K562 (cell line): ENCODE data around the gene CDK1. TPM values are rescaled to one million over a fixed set of nuclear protein-coding genes. Genes with fewer than 3 reads are reported as not detected.

ENCODE experiments used
- CHD4 ChIP-seq: fragments of 200-600 bp; sonication (generic); IDR thresholded peaks from 3 replicates; pipeline ENCODE4 v1.6.1; 2012; ENCODE audit warnings: low read depth, mild to moderate bottlenecking, mixed read lengths, low read length, inconsistent platforms; ENCODE audit not compliant: insufficient read depth, insufficient replicate concordance, poor library complexity, severe bottlenecking
- DPF2 ChIP-seq: fragments of 450-650 bp; IDR thresholded peaks from 2 replicates; pipeline ENCODE4 v1.6.1; 2016
- ETV5 ChIP-seq: sonication (generic); formaldehyde crosslinking; IDR thresholded peaks from 2 replicates; pipeline ENCODE4 v1.4.0; 2020; ENCODE audit warnings: low read depth, mild to moderate bottlenecking, missing genetic modification reagents
- JUN ChIP-seq, 2 experiments: sonication (generic) in 1 of 2; formaldehyde crosslinking in 1 of 2; IDR thresholded peaks; 2 replicates each; pipeline versions ENCODE4 v1.6.1 to v1.8.0; 2012 to 2022; ENCODE audit warnings: borderline replicate concordance in 2 of 2, mild to moderate bottlenecking in 2 of 2, improper control_type of control experiment in 1 of 2, low read depth in 1 of 2, low read length in 1 of 2, missing genetic modification reagents in 1 of 2
- JUNB ChIP-seq: fragments of 450-650 bp; formaldehyde crosslinking; conservative IDR thresholded peaks from 2 replicates; pipeline ENCODE4 v1.4.0; 2020; ENCODE audit warnings: mild to moderate bottlenecking
- NCOA1 ChIP-seq: fragments of 450-650 bp; IDR thresholded peaks from 2 replicates; pipeline ENCODE4 v1.6.1; 2016; ENCODE audit warnings: low read depth
- NR2C2 ChIP-seq, 2 experiments: fragments of 200-800 bp in 1 of 2; sonication (Bioruptor generic) in 1 of 2; sonication (generic) in 1 of 2; formaldehyde crosslinking in 1 of 2; IDR thresholded peaks; 2 replicates each; pipeline versions ENCODE4 v1.6.1 to v1.8.0; 2016 to 2022; ENCODE audit warnings: mild to moderate bottlenecking in 1 of 2, missing compliant biosample characterization in 1 of 2, missing genetic modification characterization in 1 of 2, missing genetic modification reagents in 1 of 2
- ZNF584 ChIP-seq: fragments of 200-800 bp; sonication (Bioruptor generic); IDR thresholded peaks from 2 replicates; pipeline ENCODE4 v1.6.1; 2016; ENCODE audit warnings: low read depth, mild to moderate bottlenecking, missing genetic modification characterization, missing compliant biosample characterization
- ZSCAN29 ChIP-seq: fragments of 450-650 bp; IDR thresholded peaks from 2 replicates; pipeline ENCODE4 v1.6.1; 2017
- polyA plus RNA-seq, 8 experiments: library from polyadenylated mRNA; depleted of rRNA in 4 of 8; stranded (reverse) in 5 of 8; unstranded in 3 of 8; fragments of >200 nt; fragmentation: Nextera tagmentation in 2 of 8; fragmentation: Illumina TruSeq in 1 of 8; extraction: Ambion mirVana in 2 of 8; extraction: Trizol in 1 of 8; gene quantifications; 2 replicates each; pipeline versions ENCODE4 v1.2.1 to v1.2.3, GENCODE V29; 2011 to 2014; ENCODE audit warnings: inconsistent platforms in 1 of 8, missing spikeins in 1 of 8
- total RNA-seq, 7 experiments: library from RNA; depleted of rRNA in 6 of 7; stranded (reverse); fragments of >200 nt in 6 of 7; fragmentation: Illumina TruSeq in 2 of 7; extraction: Trizol in 2 of 7; gene quantifications; 2 replicates each; pipeline versions ENCODE4 v1.2.1 to v1.2.3, GENCODE V29; 2011 to 2021; ENCODE audit warnings: low replicate concordance in 1 of 7
- TF ChIP-seq, protein P1 (sequence below): fragments of 450-650 bp; IDR thresholded peaks from 2 replicates; pipeline ENCODE4 v1.6.1; 2016; ENCODE audit warnings: borderline replicate concordance
- TF ChIP-seq, protein P2 (sequence below): fragments of 250-450 bp; sonication (Bioruptor Pico); IDR thresholded peaks from 2 replicates; pipeline ENCODE4 v1.5.0; 2021
- TF ChIP-seq, protein P3 (sequence below): fragments of 200-600 bp; sonication (generic); IDR thresholded peaks from one replicate; pipeline ENCODE4 v1.6.1; 2012; ENCODE audit warnings: mild to moderate bottlenecking, low read depth, low read length, inconsistent platforms

Gene CDK1
- total and polyA plus RNA-seq, 9 of the 15 experiments (the other 6 are each of a cell fraction or from before 2014, with no cell fraction given), result 156 to 685 (median 236) TPM

DNA sequence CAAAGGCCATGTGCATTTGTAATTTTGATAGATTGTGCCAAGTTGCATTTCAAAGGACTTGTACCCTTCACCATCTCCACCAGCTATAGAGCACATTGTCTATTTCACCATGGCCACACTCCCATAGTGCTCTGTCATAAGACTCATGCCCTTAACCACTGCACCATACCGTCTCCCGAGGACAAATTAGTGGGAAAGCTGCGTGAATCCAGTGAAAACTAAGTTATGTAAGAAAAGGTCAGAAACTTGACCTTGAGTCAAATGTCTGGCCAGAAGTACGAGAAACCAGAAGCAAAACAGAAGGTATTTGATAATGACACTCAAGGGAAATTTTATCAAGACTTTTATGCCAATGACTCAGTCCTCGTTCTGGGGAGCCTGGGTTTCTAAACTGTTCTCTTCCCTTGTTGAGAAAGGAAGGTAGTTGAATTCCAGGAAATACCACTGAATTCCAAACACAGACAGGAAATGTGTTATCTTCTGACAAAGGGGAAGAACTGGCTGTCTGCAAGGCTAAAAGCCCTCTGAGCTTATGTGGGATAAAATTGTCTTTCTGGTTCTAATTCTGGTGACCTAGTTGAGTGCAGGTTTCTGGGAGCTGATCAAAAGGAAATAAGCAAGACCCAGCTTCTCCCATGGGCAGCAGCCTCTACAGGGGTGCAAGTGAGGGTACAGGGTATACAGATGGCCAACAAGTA lies 49.7 kb downstream of the CDK1 start (continued):
- TF ChIP-seq, protein P1, sequence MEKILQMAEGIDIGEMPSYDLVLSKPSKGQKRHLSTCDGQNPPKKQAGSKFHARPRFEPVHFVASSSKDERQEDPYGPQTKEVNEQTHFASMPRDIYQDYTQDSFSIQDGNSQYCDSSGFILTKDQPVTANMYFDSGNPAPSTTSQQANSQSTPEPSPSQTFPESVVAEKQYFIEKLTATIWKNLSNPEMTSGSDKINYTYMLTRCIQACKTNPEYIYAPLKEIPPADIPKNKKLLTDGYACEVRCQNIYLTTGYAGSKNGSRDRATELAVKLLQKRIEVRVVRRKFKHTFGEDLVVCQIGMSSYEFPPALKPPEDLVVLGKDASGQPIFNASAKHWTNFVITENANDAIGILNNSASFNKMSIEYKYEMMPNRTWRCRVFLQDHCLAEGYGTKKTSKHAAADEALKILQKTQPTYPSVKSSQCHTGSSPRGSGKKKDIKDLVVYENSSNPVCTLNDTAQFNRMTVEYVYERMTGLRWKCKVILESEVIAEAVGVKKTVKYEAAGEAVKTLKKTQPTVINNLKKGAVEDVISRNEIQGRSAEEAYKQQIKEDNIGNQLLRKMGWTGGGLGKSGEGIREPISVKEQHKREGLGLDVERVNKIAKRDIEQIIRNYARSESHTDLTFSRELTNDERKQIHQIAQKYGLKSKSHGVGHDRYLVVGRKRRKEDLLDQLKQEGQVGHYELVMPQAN, result no peak
- TF ChIP-seq JUN (IDR thresholded peaks at IDR 0.05; ENCODE audit: borderline replicate concordance, low read depth, low read length) (0 out of 2 replicates have a peak, but pooled peaks have one; percentile 33), JUN (CRISPR knock-in tag; IDR thresholded peaks at IDR 0.05; ENCODE audit: borderline replicate concordance) (no peak), CHD4 (peak; percentile 18), NCOA1 (peak; percentile 38; the same call in 1 of the 2 replicates), DPF2 (peak; percentile 81), NR2C2 (CRISPR knock-in tag; IDR thresholded peaks at IDR 0.05) (no peak), NR2C2 (tag; IDR thresholded peaks at IDR 0.05) (peak; percentile 60), ETV5 (CRISPR knock-in tag) (peak; percentile 85), ZNF584 (CRISPR knock-in tag) (0 out of 2 replicates have a peak, but pooled peaks have one; percentile 61), ZSCAN29 (no peak), JUNB (no peak)
- TF ChIP-seq, protein P2, sequence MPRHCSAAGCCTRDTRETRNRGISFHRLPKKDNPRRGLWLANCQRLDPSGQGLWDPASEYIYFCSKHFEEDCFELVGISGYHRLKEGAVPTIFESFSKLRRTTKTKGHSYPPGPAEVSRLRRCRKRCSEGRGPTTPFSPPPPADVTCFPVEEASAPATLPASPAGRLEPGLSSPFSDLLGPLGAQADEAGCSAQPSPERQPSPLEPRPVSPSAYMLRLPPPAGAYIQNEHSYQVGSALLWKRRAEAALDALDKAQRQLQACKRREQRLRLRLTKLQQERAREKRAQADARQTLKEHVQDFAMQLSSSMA, result no peak
- TF ChIP-seq, protein P3, sequence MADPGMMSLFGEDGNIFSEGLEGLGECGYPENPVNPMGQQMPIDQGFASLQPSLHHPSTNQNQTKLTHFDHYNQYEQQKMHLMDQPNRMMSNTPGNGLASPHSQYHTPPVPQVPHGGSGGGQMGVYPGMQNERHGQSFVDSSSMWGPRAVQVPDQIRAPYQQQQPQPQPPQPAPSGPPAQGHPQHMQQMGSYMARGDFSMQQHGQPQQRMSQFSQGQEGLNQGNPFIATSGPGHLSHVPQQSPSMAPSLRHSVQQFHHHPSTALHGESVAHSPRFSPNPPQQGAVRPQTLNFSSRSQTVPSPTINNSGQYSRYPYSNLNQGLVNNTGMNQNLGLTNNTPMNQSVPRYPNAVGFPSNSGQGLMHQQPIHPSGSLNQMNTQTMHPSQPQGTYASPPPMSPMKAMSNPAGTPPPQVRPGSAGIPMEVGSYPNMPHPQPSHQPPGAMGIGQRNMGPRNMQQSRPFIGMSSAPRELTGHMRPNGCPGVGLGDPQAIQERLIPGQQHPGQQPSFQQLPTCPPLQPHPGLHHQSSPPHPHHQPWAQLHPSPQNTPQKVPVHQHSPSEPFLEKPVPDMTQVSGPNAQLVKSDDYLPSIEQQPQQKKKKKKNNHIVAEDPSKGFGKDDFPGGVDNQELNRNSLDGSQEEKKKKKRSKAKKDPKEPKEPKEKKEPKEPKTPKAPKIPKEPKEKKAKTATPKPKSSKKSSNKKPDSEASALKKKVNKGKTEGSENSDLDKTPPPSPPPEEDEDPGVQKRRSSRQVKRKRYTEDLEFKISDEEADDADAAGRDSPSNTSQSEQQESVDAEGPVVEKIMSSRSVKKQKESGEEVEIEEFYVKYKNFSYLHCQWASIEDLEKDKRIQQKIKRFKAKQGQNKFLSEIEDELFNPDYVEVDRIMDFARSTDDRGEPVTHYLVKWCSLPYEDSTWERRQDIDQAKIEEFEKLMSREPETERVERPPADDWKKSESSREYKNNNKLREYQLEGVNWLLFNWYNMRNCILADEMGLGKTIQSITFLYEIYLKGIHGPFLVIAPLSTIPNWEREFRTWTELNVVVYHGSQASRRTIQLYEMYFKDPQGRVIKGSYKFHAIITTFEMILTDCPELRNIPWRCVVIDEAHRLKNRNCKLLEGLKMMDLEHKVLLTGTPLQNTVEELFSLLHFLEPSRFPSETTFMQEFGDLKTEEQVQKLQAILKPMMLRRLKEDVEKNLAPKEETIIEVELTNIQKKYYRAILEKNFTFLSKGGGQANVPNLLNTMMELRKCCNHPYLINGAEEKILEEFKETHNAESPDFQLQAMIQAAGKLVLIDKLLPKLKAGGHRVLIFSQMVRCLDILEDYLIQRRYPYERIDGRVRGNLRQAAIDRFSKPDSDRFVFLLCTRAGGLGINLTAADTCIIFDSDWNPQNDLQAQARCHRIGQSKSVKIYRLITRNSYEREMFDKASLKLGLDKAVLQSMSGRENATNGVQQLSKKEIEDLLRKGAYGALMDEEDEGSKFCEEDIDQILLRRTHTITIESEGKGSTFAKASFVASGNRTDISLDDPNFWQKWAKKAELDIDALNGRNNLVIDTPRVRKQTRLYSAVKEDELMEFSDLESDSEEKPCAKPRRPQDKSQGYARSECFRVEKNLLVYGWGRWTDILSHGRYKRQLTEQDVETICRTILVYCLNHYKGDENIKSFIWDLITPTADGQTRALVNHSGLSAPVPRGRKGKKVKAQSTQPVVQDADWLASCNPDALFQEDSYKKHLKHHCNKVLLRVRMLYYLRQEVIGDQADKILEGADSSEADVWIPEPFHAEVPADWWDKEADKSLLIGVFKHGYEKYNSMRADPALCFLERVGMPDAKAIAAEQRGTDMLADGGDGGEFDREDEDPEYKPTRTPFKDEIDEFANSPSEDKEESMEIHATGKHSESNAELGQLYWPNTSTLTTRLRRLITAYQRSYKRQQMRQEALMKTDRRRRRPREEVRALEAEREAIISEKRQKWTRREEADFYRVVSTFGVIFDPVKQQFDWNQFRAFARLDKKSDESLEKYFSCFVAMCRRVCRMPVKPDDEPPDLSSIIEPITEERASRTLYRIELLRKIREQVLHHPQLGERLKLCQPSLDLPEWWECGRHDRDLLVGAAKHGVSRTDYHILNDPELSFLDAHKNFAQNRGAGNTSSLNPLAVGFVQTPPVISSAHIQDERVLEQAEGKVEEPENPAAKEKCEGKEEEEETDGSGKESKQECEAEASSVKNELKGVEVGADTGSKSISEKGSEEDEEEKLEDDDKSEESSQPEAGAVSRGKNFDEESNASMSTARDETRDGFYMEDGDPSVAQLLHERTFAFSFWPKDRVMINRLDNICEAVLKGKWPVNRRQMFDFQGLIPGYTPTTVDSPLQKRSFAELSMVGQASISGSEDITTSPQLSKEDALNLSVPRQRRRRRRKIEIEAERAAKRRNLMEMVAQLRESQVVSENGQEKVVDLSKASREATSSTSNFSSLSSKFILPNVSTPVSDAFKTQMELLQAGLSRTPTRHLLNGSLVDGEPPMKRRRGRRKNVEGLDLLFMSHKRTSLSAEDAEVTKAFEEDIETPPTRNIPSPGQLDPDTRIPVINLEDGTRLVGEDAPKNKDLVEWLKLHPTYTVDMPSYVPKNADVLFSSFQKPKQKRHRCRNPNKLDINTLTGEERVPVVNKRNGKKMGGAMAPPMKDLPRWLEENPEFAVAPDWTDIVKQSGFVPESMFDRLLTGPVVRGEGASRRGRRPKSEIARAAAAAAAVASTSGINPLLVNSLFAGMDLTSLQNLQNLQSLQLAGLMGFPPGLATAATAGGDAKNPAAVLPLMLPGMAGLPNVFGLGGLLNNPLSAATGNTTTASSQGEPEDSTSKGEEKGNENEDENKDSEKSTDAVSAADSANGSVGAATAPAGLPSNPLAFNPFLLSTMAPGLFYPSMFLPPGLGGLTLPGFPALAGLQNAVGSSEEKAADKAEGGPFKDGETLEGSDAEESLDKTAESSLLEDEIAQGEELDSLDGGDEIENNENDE, result no peak
